Endothelial cell of umbilical vein (primary cell): ENCODE results near the gene GOLPH3L. TPM values are rescaled to one million over a fixed set of nuclear protein-coding genes. Genes with fewer than 3 reads are reported as not detected.
"Not testable (repeated sequence)": the region's sequence is repeated elsewhere in the genome, so short reads cannot be mapped to it uniquely, and the experiment has no call there.

Experiments used
- BruUV-seq: library from RNA; stranded (reverse); fragments of 400-500 nt; replicated peaks from 2 replicates; lab custom pipeline; 2021; lab: Mats Ljungman, UMichigan
- CTCF ChIA-PET: fragments of 300-600, 350-600 bp; sonication (Branson Sonifier 250); formaldehyde crosslinking; loops from one replicate; lab custom pipeline; 2021; ENCODE audit warnings: antibody characterized with exemption, inconsistent platforms; lab: Charles Lee
- POLR2A ChIA-PET: fragments of 300-600, 350-600 bp; sonication (Branson Sonifier 250); formaldehyde crosslinking; loops from one replicate; lab custom pipeline; 2021; ENCODE audit warnings: antibody characterized with exemption, inconsistent platforms; lab: Charles Lee
- DNase-seq: peaks from one replicate; pipeline ENCODE4 v3.0.0-alpha.2; 2011; ENCODE audit warnings: low read depth, low spot score
- FAIRE-seq: peaks from 2 replicates; lab custom pipeline; 2011; peaks lifted over from hg19 to GRCh38; lab: Jason Lieb, UNC
- H2AFZ ChIP-seq: 2 replicates; pipeline ENCODE4 v1.6.0; 2012; ENCODE audit warnings: low read depth, low read length, control low read depth, inconsistent platforms
- H3K27ac ChIP-seq: 2 replicates; pipeline ENCODE4 v1.5.1; 2011; ENCODE audit warnings: low read depth, mild to moderate bottlenecking, control low read depth, low read length, moderate library complexity; ENCODE audit not compliant: insufficient read depth
- H3K27me3 ChIP-seq, 2 experiments: 2 replicates each; pipeline versions ENCODE4 v1.6.0 to v1.6.1; 2011; ENCODE audit warnings: low read length in 2 of 2, mixed read lengths in 1 of 2; ENCODE audit not compliant: control insufficient read depth in 2 of 2, insufficient read depth in 2 of 2
- H3K36me3 ChIP-seq, 2 experiments: 2 replicates in 1 of 2; 3 replicates in 1 of 2; pipeline ENCODE4 v1.5.1; 2011; ENCODE audit warnings: low read length in 2 of 2, mild to moderate bottlenecking in 1 of 2, moderate library complexity in 1 of 2; ENCODE audit not compliant: control insufficient read depth in 2 of 2, insufficient read depth in 2 of 2; ENCODE audit errors: extremely low read depth in 1 of 2
- H3K4me1 ChIP-seq: 3 replicates; pipeline ENCODE4 v1.5.1; 2011; ENCODE audit warnings: mild to moderate bottlenecking, low read length; ENCODE audit not compliant: control insufficient read depth, insufficient read depth; ENCODE audit errors: extremely low read depth
- H3K4me2 ChIP-seq: 2 replicates; pipeline ENCODE4 v1.6.1; 2011; ENCODE audit warnings: low read length, control low read depth, mixed read lengths; ENCODE audit not compliant: insufficient read depth
- H3K4me3 ChIP-seq, 3 experiments: fragments of 200-600 bp in 1 of 3; sonication (generic), shearing (Covaris generic) in 1 of 3; replicated peaks in 1 of 3; 2 replicates each; pipeline ENCODE4 v1.5.1; 2011 to 2016; ENCODE audit warnings: control low read depth in 3 of 3, low read length in 3 of 3, mild to moderate bottlenecking in 2 of 3, inconsistent platforms in 1 of 3, low read depth in 1 of 3, moderate library complexity in 1 of 3; ENCODE audit not compliant: insufficient read depth in 1 of 3
- H3K79me2 ChIP-seq: 2 replicates; pipeline ENCODE4 v1.6.0; 2012; ENCODE audit warnings: low read length, inconsistent platforms; ENCODE audit not compliant: control insufficient read depth, insufficient read depth
- H3K9ac ChIP-seq: replicated peaks from 2 replicates; pipeline ENCODE3; 2011; ENCODE audit warnings: low read length, control low read depth; ENCODE audit not compliant: insufficient read depth; ENCODE audit errors: extremely low read depth
- H3K9me1 ChIP-seq: replicated peaks from 3 replicates; pipeline ENCODE4 v1.6.0; 2011; ENCODE audit warnings: mild to moderate bottlenecking, low read length; ENCODE audit not compliant: control insufficient read depth, insufficient read depth; ENCODE audit errors: extremely low read depth
- H3K9me3 ChIP-seq: replicated peaks from 2 replicates; pipeline ENCODE4 v1.5.1; 2012; ENCODE audit warnings: low read length, inconsistent platforms; ENCODE audit not compliant: control insufficient read depth, insufficient read depth
- H4K20me1 ChIP-seq: replicated peaks from 2 replicates; pipeline ENCODE3; 2011; ENCODE audit warnings: mild to moderate bottlenecking, low read length; ENCODE audit not compliant: control insufficient read depth, insufficient read depth; ENCODE audit errors: extremely low read depth
- CTCF ChIP-seq, 2 donors: IDR thresholded peaks; 1 replicate in 1 of 2; 2 replicates in 1 of 2; pipeline ENCODE4 v1.5.1; 2011; ENCODE audit warnings: low read length in 2 of 2, mild to moderate bottlenecking in 2 of 2, moderate library complexity in 2 of 2, control low read depth in 1 of 2, inconsistent platforms in 1 of 2, low read depth in 1 of 2; ENCODE audit not compliant: insufficient read depth in 1 of 2; ENCODE audit errors: extremely low read depth in 1 of 2
- JUN ChIP-seq: IDR thresholded peaks from 2 replicates; pipeline ENCODE4 v1.6.1; 2011; ENCODE audit warnings: borderline replicate concordance, low read depth; ENCODE audit not compliant: insufficient read length, insufficient read depth
- POLR2A ChIP-seq: IDR thresholded peaks from 2 replicates; pipeline ENCODE4 v1.6.1; 2012; ENCODE audit warnings: low read depth, mild to moderate bottlenecking, control low read depth, low read length
- POLR2AphosphoS5 ChIP-seq: IDR thresholded peaks from 2 replicates; pipeline ENCODE4 v1.6.1; 2012; ENCODE audit warnings: low read depth, mild to moderate bottlenecking, control low read depth, low read length, moderate library complexity; ENCODE audit not compliant: insufficient read depth
- dilution Hi-C: fragments of 300-500 bp; cut with MboI; formaldehyde crosslinking; loops from one replicate; pipeline ENCODE4 v1.15.0; 2019; ENCODE audit warnings: low sequenced_read_pairs; ENCODE audit not compliant: extremely low pct_ligation_motif_present
- intact Hi-C: fragments of 100-400 bp; cut with micrococcal nuclease; formaldehyde crosslinking; loops from one replicate; pipeline ENCODE4 v1.10.0; 2022
- polyA plus RNA-seq, 4 experiments: library from polyadenylated mRNA; depleted of rRNA in 3 of 4; stranded (reverse) in 3 of 4; unstranded in 1 of 4; fragments of >200 nt; gene quantifications; 2 replicates each; pipeline versions ENCODE4 v1.2.1 to v1.2.3, GENCODE V29; 2011 to 2012; ENCODE audit warnings: missing spikeins in 1 of 4
- total RNA-seq: library from RNA; stranded (reverse); gene quantifications from 2 replicates; pipeline ENCODE4 v1.2.3, GENCODE V29; 2021

GOLPH3L gene
- total and polyA plus RNA-seq, 2 donors (not counting 3 experiments of a cell fraction or from before 2014, with no cell fraction given): 15.7 to 34.9 TPM

GRCh38 chr1:150604226-150604588 lies 92.7 kb downstream of the GOLPH3L start:
- no peak for TF ChIP-seq CTCF (IDR thresholded peaks at IDR 0.05; ENCODE audit: extremely low read depth in 1 of 2, insufficient read depth in 1 of 2, low read depth in 1 of 2, low read length in 2 of 2)
- no peak for TF ChIP-seq POLR2AphosphoS5
- BruUV-seq: TSS peak; percentile 98
- DNase-seq (no peak), FAIRE-seq (no peak)
- peak overlapping the region; percentile 43 for H3K4me2 ChIP-seq
- H3K4me3 ChIP-seq: no peak overlapping the region
- no peaks in the 10 kb centered on the region for H3K9me3 ChIP-seq
- H3K79me2 ChIP-seq: no peaks in the 10 kb centered on the region
- dilution Hi-C loops (no loop called here), intact Hi-C loops (loop anchor here (1.0 kb wide), 2 partner anchors 9 to 25 kb away; partner anchors contain the start of gene MCL1)
- ChIA-PET POLR2A (interaction anchor here (1.9 kb wide), 1 partner anchor 25 kb away, joined by 13 read pairs; the partner anchor contains the start of gene MCL1), CTCF (interaction anchor here (1.3 to 2.8 kb wide), 3 partner anchors 17 to 44 kb away, joined by 8 to 20 read pairs (median 13); partner anchors contain the start of gene MCL1)
- no peaks in the 10 kb centered on the region for H3K27me3 ChIP-seq
- H3K4me1 ChIP-seq: peaks cover 17% of the 10 kb centered on the region
- H3K9me1 ChIP-seq: no peaks in the 10 kb centered on the region
- H3K9ac ChIP-seq: peak overlapping the region; percentile 85
- H2AFZ ChIP-seq: no peak overlapping the region
- H3K36me3 ChIP-seq: no peaks in the 10 kb centered on the region
- peak overlapping the region; percentile 100 for H3K27ac ChIP-seq
- H4K20me1 ChIP-seq: no peaks in the 10 kb centered on the region

- dilution Hi-C loops: no loop called here
- Histone ChIP-seq H3K9me1 (no peaks in the 10 kb centered on the region), H3K79me2 (no peaks in the 10 kb centered on the region), H3K9ac (peak overlapping the region; percentile 85), H3K4me1 (peaks cover 17% of the 10 kb centered on the region), H4K20me1 (no peaks in the 10 kb centered on the region), H3K27ac (peak overlapping the region; percentile 100), H2AFZ (no peak overlapping the region), H3K9me3 (no peaks in the 10 kb centered on the region), H3K36me3 (no peaks in the 10 kb centered on the region), H3K4me3 (no peak overlapping the region), H3K4me2 (peak overlapping the region; percentile 43), H3K27me3 (no peaks in the 10 kb centered on the region)
- intact Hi-C loops: loop anchor here (1.0 kb wide), 2 partner anchors 10 to 24 kb away; partner anchors contain the start of gene MCL1
- ChIA-PET POLR2A (interaction anchor here (0.9 to 1.9 kb wide), 2 partner anchors 24 kb away, joined by 3 to 13 read pairs; partner anchors contain the start of gene MCL1), CTCF (interaction anchor here (1.2 to 2.8 kb wide), 3 partner anchors 10 to 43 kb away, joined by 3 to 20 read pairs (median 13); partner anchors contain the start of gene MCL1)
- no TSS peak for BruUV-seq
- FAIRE-seq: no peak
- no peak for TF ChIP-seq POLR2A
- no peak for TF ChIP-seq JUN
- no peak for DNase-seq
Measured at GRCh38 chr1:150603711-150604110, 93.2 kb downstream of the GOLPH3L start.

GRCh38 chr1:150602372-150602771 lies 94.6 kb downstream of the GOLPH3L start:
- CTCF ChIA-PET, intact Hi-C loops, H4K20me1 ChIP-seq, H2AFZ ChIP-seq, H3K9me3 ChIP-seq, H3K9ac ChIP-seq, H3K9me1 ChIP-seq, H3K27me3 ChIP-seq, DNase-seq, H3K4me2 ChIP-seq, H3K79me2 ChIP-seq, BruUV-seq, H3K36me3 ChIP-seq, H3K4me3 ChIP-seq, H3K27ac ChIP-seq, dilution Hi-C loops, FAIRE-seq: not testable (repeated sequence)
- POLR2A ChIA-PET: interaction anchor here (0.9 kb wide), 1 partner anchor 10 kb away, joined by 4 read pairs; no protein-coding TSS in a partner anchor
- H3K4me1 ChIP-seq: peaks cover 17% of the 10 kb centered on the region
